CD4-positive, alpha-beta T cell treated with Interleukin-1 beta for 1 hour (primary cell): ENCODE data around the gene KNDC1.

Source experiments
- DNase-seq, 2 donors: peaks; one replicate each; pipeline ENCODE4 v3.0.0-alpha.2; 2020 to 2022

The KNDC1 gene

DNA sequence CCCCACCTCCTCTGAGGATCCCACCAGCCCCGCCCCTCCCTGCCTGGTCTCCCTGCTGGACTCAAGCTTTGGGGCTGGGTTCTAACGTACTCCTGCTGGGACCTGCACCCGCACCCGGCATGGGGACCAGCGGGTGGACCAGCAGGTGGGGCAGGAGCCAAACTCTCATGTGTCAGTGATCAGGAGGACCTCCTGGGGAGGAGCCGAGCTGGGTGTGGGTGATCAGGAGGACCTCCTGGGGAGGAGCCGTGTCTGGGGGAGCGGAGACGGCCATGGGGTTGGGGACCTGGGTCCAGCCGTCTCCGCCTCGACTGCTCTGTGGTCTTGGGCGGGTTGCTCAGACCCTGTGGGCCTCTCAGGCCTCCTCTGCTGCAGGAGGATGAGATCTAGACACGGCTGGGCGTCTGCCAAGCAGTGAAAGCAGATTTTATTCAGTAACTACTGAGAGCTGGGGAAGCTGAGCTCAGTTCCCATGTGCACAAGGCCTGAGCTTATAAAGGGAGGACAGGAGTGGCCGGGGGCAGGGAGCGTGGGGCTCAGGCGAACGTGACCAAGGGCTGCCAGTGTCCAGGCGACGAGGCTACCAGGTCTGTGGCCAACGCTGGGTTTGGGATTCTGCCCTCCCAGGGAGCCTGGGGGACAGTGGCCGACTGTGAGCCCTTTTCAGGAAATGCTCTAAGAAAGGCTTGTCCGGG is 36.3 kb downstream of the KNDC1 start:
- no peak for DNase-seq

DNA sequence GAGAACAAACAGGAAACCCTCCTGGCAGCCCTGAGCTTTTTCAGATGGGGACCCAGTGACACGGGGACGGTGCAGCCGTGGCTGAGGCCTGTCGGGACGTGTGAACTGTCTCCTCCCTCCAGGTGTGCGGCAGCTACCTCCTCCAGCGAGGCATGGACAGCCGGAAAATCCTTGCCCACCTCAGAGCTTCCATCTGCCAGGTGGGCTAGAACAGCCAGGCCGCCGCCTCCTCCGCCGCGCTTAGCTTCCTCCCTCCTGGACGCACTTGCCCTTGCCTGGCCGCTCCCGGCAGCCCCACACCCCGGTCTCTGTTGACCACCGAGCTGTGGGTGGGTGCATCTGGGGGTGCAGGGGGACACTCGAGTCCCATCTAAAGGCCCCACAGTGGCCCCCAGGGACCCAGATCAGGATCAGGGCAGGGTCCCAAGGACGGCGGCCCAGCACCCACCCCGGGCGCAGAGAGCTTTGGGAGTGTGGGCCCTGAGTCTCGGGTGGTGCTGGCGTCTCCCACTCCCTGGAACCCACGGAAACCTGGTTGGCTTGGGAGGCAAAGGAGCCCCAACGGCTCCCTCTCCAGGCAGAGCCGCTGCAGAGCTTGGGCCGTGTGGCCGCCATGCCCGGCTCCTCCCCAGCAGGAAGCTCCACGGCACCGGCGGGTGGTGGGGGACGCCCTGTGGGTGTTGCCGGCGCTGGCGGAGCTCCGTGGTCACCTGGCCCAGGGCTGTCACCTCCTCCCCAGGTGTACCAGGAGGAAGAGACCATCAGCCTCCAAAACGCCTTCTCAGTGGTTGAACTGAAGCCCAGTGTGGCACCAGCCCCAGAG is 37.1 kb downstream of the KNDC1 start:
- DNase-seq, result no peak

DNA sequence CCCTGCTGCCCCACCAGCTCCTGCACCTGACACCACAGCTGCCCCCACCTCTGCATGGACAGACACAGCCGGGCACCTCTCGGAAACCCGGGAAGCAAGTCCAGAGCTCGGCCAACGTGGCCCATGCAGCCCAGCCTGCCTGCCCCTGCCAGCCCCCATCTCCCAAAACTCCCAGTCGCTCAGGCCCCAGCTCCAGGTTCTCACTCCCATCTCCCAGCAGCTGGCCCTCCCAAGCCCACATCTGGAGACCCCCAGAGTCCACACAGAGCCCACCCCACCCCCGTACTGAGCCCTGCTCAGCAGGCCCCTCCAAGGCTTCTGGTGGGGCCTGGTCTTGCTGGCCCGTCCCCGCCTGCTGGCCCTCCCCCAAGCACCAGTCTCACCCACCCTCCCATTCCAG is 37.8 kb downstream of the KNDC1 start:
- no peak for DNase-seq

DNA sequence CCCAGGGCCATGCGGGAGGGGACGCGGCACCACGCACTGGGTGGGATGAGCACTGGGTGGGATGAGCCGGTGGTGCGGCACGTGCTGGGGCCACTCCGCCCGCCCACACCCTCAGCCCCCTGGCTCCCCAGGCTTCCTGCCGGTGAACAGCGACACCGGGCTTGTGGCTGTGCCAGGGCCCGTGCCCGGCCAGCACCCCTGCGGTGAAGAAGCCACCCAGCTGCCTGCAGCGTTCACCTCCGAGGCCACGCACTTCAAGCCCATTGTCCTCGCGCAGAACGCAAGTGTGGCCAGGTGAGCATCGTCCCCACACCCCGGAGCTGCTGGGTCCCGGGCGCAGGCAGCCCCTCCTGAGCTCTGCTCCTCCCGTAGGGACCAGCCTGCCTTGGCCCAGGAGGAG is 38.2 kb downstream of the KNDC1 start:
- DNase-seq, result no peak

DNA sequence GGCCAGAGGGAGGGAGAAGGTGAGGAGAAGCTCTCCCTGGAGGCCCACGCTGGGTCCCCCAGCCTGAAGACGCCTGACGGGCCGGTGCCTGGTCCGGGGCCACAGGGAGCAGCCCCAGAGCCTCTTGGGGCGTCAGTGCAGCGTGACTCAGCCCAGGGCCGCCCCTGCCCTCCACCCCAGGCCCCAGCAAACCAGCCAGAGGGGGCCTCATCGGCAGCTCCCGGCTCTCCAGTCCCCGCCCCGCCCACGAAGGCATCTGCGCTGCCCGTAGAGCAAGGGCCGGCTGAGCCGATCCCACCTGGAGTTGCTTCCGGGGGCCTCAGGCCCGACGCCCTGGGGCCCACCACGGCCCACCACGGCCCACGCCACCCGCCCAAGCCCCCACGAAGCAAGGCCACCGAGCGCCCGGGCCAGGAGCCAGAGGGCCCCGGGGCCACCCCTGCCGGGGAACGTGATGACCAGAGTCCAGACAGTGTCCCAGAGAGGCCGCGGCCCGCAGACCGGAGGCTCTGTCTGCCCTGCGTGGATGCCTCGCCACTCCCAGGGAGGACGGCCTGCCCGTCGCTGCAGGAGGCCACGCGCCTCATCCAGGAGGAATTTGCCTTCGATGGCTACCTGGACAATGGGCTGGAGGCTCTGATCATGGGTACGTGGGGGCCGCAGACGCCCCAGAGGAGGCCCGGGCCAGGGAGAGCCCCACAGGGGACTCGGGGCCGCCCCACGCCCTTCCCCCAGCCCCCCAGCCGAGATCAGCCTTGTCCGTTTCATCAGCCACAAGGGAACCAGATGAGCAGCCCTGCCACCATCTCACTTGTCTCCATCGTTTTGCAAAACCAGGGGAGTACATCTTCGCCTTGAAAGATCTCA is 38.8 kb downstream of the KNDC1 start:
- no peak for DNase-seq

DNA sequence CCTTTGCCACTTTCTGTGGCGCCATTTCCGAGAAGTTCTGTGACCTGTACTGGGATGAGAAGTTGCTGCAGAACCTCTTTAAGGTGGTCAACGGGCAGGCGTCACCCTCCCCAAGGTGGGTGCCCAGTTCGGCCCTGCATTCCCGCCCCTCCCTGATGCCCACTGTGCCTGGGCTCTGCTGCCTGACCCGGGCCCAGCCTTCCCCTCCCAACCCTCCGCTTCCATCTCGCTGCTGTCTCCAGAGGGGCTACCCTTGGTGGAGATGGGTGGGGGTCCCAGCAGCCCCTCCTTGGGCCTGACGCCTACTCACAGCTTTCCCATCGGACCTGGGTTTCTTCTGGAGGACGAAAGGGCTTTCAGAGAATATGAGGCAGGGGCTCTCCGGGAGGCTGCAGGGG is 39.5 kb downstream of the KNDC1 start:
- DNase-seq, result no peak

DNA sequence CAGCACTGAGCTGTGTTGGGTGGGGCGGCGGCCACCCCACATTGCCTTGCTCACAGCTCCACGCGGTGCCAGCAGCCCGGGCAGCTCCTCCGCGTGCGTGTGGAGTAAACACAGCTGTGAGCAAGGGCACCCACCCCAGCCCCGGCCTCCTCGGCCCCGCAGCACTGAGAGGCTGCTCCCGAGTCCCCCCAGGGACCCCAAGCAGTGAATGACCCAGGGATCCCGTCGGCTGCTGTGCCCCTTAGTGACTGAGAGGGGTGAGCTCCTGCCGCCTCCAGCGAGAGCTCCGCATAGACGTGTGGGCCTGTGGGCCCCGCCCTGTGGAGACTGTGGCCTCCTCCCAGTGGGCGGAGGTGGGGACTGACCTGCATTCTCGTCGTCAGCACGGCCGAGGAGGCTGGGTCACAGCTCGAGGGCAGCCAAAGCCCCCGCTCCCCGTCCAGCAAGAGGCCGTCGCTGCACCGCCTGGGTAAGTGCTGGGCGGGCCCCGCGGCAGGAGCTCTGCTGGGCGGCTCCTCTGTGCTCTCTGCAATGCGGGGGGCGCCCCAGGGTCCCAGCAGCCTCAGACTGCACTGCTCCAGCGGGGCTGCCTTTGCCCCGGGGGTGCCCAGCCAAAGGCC is 40.1 kb downstream of the KNDC1 start:
- no peak for DNase-seq

DNA sequence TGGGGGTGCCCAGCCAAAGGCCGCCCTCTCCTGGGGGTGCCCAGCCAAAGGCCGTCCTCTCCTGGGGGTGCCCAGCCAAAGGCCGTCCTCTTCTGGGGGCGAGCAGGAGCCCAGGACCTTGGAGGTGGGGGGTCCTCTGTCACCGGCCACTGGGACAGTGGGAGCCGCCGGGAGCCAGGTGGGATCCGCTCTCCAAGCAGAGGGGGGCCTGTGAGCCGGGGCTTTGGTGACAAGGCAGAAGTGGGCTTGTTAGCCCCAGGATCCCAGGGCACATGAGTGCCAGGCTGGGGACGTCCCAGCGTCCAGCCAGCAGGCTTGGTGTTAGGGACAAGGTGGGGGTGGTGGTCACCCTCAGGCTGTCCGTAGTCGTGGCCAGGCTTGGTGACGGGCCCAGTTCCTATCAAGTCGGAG is 40.6 kb downstream of the KNDC1 start:
- no peak for DNase-seq

DNA sequence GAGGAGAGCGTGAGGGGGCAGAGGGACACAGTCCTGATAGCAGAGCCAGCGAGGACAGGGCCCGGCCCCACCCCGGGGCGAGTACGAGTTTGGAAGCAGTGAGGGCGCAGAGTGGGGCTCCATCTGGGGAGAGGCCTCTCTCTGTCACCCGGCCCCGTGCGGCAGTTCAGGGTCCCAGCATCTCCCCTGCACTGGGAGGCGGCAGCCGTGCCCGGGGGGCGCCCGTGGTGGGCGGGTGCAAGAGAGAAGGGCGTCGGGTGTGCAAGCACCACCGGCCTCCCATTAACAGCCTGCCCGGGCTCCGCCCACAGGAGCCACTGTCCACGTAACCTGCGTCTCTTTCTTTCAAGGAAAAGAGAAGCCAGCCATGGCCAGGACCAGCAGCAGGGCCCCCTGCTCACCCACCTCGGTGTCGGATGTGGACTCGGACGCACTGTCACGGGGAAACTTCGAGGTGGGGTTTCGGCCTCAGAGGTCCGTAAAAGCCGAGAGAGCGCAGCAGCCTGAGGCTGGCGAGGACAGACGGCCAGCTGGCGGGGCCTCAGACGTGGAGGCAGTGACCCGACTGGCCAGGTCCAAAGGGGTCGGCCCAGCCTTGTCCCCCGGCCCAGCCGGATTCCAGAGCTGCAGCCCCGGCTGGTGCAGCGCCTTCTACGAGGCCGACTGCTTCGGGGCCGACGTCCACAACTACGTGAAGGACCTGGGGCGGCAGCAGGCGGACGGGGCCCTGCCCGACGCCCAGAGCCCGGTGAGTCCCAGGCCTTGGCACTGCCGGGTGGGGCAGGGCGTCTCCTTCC is 41.3 kb downstream of the KNDC1 start:
- no peak for DNase-seq

DNA sequence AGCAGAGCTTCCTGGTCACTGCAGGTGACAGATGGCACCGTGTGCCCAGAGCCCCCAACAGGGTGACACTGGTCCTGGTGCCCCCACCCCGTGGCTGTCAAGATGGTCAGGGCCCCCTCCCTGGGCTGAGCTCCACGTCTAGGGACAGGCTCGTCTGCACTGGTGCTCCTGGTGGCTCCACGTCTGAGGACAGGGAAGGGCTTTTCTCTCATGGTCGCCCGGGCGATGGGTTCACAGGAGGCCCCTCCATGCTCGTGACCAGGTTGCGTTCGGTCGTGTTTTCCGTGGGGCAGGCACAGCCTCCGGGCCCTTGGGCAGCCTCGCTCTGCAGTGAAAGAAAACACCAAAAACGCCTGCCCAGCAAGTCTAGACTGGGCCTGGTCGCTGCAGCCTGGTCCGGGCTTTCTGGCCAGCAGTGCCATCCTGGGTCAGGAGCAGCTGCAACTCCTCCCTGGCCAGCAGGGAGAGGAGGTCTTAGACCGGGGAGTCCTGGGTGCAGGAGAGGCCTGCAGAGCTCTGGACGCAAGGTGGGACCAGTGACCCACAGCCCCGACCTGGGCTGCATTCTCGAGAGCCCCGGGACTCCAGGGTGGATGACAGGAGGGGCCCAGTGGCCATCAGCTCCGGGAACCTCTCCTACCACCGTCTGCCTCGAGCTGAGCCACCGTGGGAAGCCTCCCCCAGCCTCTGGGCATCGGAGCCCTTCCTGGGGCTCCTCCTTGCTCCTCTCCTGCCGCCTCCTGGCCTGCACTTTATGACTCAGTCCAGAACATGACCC is 42.1 kb downstream of the KNDC1 start:
- no peak for DNase-seq

DNA sequence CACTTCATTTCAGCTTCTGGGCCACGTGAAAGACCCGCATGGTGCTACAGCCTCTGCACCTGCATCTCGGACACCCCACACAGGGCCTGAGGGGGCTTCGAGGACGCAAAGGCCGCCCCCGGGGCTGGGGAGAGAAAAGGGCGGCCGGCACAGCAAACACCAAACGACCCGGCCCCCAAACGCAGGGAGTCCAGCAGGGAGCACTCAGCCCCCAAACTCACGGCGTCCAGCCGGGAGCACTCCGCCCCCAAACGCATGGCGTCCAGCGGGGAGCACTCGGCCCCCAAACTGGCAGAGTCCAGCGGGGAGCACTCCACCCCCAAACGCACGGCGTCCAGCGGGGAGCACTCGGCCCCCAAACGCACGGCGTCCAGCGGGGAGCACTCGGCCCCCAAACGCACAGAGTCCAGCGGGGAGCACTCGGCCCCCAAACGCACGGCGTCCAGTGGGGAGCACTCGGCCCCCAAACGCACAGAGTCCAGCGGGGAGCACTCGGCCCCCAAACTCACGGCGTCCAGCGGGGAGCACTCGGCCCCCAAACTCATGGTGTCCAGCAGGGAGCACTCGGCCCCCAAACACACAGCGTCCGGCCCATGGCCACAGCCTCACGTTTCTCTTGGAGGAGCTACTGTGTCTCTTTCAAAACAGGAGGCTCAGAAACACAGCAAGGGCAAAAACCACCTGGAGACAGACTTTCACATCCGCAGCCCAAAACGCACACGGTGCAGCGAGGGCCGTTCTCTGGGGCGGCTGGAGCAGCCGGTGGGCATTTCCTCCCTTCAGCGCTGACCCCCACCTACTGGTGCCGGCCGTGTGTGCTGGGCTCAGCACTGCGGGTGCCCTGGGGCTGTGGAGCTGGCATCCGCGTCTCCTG is 43.0 kb downstream of the KNDC1 start:
- no peak for DNase-seq

DNA sequence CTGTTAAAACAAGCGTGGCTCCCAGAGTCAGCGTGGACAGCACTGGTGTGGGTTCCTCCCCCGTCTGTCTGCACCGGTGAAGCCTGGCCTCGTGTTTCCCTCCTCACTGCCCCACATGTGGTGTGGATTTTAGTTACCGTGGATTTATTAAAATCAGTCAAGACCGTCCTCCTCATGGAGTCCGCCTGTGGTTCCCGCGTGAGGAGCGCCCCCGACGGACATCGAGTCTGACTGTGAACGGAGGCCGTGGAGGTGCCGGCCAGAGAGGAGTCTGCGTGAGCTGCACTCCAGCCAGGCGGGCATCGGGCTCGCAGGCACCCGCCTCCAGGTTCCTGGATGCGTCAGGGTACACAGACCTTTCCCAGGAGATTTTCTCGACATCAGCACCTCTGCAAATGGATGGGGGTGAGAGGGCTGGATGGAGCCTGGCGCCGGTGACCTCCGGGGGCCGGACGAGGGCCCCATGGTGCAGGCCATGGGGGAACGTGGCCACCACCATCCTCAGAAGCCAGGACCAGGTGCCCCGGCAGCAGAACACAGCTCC is 43.7 kb downstream of the KNDC1 start:
- no peak for DNase-seq

DNA sequence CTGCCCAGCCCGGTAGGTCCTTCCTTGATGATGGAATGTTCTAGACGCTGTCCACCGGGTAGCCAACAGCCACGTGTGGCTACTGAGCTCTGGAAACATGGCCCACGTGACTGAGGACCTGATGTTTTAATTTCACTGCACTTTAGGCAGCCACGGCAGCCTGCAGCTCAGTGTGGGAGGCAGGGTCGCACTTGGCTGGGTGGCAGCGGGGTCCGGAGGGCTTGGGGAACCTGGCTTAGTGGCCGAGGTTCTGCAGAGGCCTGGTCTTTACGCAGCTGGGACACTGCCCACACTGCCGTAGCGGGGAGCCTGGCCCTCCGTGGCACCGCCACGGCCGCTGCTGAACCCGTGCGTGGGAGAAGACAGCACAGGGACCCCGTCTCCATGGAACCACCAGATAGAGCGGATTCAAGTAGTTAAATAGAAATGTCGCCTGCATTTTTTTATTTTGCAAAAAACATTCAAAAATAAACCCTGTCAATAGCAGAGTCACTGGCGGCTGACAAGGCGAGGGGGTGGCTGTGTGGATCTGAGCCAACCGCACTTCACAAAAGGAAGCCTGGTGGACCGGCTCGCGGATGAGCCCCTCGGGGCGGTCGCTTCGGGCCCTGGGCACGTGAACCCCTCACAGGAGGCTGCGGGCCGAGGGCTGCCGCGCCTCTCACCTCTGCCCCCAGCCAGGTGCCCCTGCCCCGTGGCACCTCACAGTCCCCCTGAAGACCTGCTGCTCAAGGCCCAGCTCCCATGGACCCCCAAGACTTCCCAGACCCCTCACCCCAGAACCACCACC is 44.4 kb downstream of the KNDC1 start:
- DNase-seq, result no peak

DNA sequence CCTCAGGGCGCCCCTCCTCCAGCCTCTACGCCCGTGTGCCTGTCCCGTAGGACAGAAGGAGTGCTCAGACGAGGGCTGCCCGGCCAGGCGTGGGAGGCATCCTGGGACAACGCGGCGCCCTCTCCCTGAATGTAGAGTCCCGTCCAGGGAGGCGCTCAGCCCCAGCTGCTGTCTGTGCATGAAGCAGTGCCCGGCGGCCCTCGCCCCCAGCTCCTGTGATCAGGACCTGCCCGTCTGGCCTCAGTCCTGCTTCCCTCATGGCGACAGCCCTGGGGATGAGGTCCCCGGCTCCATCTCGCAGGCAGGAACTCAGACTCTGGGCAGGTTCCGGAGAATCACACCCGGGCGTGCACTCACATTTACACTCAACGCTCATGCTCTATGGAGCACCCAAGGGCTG is 45.1 kb downstream of the KNDC1 start:
- DNase-seq, result no peak

DNA sequence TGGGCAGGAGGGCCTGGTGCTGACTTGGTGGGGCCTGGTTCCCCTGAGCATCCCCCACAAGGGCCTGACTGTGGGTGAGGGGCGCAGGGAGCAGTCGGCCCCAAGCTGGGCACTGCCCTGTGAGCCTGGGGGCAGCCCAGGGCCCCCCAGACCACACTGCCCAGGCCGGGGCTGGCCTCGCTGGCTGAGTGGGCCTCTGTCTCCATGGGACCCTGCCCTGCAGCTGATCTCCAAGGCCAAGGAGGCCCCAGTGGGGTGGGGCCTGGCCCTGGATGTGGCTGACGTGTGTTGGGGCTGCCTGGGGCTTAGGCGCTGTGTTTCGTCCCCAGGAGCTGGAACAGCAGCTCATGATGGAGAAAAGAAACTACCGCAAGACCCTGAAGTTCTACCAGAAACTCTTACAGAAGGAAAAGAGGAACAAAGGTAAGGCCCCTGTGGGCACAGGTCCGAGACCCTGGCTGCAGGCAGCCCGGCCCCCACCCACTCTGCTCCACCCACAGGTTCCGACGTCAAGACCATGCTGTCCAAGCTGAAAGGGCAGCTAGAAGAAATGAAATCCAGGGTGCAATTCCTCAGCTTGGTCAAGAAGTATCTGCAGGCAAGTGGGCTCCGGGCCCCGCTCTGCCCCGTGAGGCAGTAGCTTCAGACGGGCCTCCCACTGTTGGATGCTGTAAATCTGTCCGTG is 46.5 kb downstream of the KNDC1 start:
- no peak for DNase-seq

DNA sequence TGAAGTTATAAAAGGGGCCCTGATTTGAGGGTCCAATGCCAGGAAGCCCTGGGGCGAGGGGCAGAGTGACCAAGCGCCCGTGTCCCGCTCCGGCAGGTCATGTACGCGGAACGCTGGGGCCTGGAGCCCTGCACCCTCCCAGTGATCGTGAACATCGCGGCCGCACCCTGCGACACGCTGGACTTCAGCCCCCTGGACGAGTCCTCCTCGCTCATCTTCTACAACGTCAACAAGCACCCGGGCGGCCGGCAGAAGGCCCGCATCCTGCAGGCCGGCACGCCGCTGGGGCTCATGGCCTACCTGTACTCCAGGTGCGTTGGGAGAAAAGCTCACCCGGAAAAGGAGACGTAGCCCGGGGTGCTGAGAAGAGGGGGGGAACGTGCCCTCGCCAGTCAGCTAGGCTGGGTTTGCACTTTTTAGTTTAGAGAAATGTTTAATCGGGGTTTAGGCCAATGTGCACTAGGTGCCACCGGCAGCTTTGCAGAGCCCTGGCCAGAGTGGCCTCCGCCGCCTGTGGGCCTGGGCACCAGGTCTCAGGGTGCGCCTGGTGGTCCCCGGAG is 47.1 kb downstream of the KNDC1 start:
- DNase-seq, result no peak

DNA sequence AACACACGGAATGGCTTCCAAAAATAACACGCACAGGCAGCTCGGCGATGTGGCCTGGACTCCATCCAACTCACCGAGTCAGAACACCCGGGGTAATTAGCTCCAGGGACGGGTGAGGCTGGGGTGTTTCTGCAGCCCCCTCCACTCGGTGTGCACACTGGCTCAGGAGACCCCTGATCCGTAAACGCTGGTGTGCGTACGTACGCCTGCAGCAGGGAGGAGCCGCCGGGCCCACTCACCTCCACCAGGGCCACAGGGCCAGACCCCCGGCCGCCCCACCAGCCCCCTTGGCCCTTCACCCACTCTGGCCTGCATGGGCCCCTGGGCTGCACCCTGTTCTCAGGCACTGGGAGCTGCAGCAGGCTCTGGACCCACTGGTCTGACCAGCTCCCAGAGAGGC is 47.6 kb downstream of the KNDC1 start:
- DNase-seq, result no peak

DNA sequence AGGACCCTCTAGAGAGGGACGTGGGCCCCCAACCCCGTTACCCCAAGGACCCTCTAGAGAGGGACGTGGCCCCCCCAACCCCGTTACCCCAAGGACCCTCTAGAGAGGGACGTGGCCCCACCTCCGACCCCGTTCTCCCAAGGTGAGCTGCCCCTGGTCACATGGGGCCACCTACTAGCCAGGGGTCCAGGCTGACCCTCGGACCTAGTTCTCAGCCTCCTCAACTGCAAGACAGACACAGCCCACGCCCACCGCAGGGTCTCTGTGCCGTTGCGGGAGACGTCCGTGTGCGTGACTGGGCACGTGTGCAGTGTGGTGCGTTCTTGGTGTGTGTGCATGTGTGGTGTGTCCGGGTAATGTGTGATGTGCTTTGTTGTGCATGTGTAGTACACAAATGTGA is 48.4 kb downstream of the KNDC1 start:
- no peak for DNase-seq
